GM23248 (cell line): ENCODE results near the gene SH3GL3.

ENCODE experiments used
- EZH2 ChIP-seq: fragments of 200-600 bp; sonication (generic); IDR thresholded peaks from 2 replicates; pipeline ENCODE4 v1.6.1; 2018; ENCODE audit warnings: antibody characterized with exemption, mild to moderate bottlenecking; ENCODE audit not compliant: insufficient read depth, poor library complexity, severe bottlenecking
- EZH2phosphoT487 ChIP-seq: fragments of 200-600 bp; sonication (generic); IDR thresholded peaks from 2 replicates; pipeline ENCODE4 v1.6.1; 2018; ENCODE audit warnings: antibody characterized with exemption, moderate library complexity, mild to moderate bottlenecking, low read depth; ENCODE audit not compliant: insufficient read depth

GRCh38 chr15:83547168-83547567 lies 100.0 kb downstream of the SH3GL3 start:
- no peak for TF ChIP-seq EZH2
- no peak for TF ChIP-seq EZH2phosphoT487
